Measurements from ENCODE around the gene YES1. TPM values are rescaled to one million over a fixed set of nuclear protein-coding genes. Genes with fewer than 3 reads are reported as not detected.
"Not testable (repeated sequence)": the region's sequence is repeated elsewhere in the genome, so short reads cannot be mapped to it uniquely, and the experiment has no call there.

The YES1 gene
- total RNA-seq, 4 donors from 2014 or later: 49.4 to 128 (median 96.0) TPM

- intact Hi-C loops (cut with DNase I; ENCODE audit: low total_unique reads) (no loop called here), in situ Hi-C loops (cut with MboI; ENCODE audit: low pct_ligation_motif_present in 1 of 4, low pct_unique_long_range_greater_than_20kb in 1 of 4, low sequenced_read_pairs in 3 of 4) (no loop called here)
- Histone ChIP-seq H3K4me1 (no peaks in the 10 kb centered on the region), H3K9me3 (no peaks in the 10 kb centered on the region), H3K27me3 (no peaks in the 10 kb centered on the region), H3K36me3 (peaks cover 0 to 8% (median 3%) of the 10 kb centered on the region in 4 donors), H3K27ac (no peak overlapping the region), H3K4me3 (no peak overlapping the region)
- DNase-seq: no peak
- no peak for TF ChIP-seq POLR2AphosphoS5 (IDR thresholded peaks at IDR 0.05)
- TF ChIP-seq POLR2A (IDR thresholded peaks at IDR 0.05): no peak
- TF ChIP-seq CTCF (IDR thresholded peaks at IDR 0.05): no peak
- no peak for TF ChIP-seq EP300 (IDR thresholded peaks at IDR 0.05; ENCODE audit: low read depth)
These were observed 80.9 kb downstream of the YES1 start for GRCh38 chr18:731185-731584.

GRCh38 chr18:730692-731091, 81.3 kb downstream of the YES1 start:
- DNase-seq: no peak
- Histone ChIP-seq H3K27me3 (no peaks in the 10 kb centered on the region), H3K9me3 (no peaks in the 10 kb centered on the region), H3K36me3 (peaks cover 0 to 8% (median 1%) of the 10 kb centered on the region in 4 donors), H3K4me1 (no peaks in the 10 kb centered on the region), H3K27ac (no peak overlapping the region), H3K4me3 (no peak overlapping the region)
- intact Hi-C loops (cut with DNase I; ENCODE audit: low total_unique reads) (no loop called here), in situ Hi-C loops (cut with MboI; ENCODE audit: low pct_ligation_motif_present in 1 of 4, low pct_unique_long_range_greater_than_20kb in 1 of 4, low sequenced_read_pairs in 3 of 4) (no loop called here)
- TF ChIP-seq CTCF (IDR thresholded peaks at IDR 0.05): no peak
- TF ChIP-seq POLR2A (IDR thresholded peaks at IDR 0.05): no peak
- TF ChIP-seq EP300 (IDR thresholded peaks at IDR 0.05; ENCODE audit: low read depth): no peak
- no peak for TF ChIP-seq POLR2AphosphoS5 (IDR thresholded peaks at IDR 0.05)

GRCh38 chr18:730120-730519, 81.9 kb downstream of the YES1 start:
- H3K4me3 ChIP-seq; H3K27ac ChIP-seq; DNase-seq; in situ Hi-C loops (cut with MboI; ENCODE audit: low pct_ligation_motif_present in 1 of 4, low pct_unique_long_range_greater_than_20kb in 1 of 4, low sequenced_read_pairs in 3 of 4); H3K9me3 ChIP-seq; H3K4me1 ChIP-seq; H3K36me3 ChIP-seq; intact Hi-C loops (cut with DNase I; ENCODE audit: low total_unique reads); H3K27me3 ChIP-seq: not testable (repeated sequence)
- peak in 1 of 5 experiments; percentile 25 for TF ChIP-seq CTCF (IDR thresholded peaks at IDR 0.05)
- 91 to 96% methylated on average over 4 to 5 of the region's 5 CpGs for WGBS, 2 donors (ENCODE audit: low coverage in 1 of 2)

- intact Hi-C loops (cut with DNase I; ENCODE audit: low total_unique reads): no loop called here
- no peak overlapping the region for H3K27ac ChIP-seq
- no peak for TF ChIP-seq POLR2AphosphoS5 (IDR thresholded peaks at IDR 0.05)
- no peak for TF ChIP-seq POLR2A (IDR thresholded peaks at IDR 0.05)
- no peak for TF ChIP-seq EP300 (IDR thresholded peaks at IDR 0.05; ENCODE audit: low read depth)
- no peak for TF ChIP-seq CTCF (IDR thresholded peaks at IDR 0.05)
- H3K4me1 ChIP-seq: no peaks in the 10 kb centered on the region
- H3K9me3 ChIP-seq: no peaks in the 10 kb centered on the region
- in situ Hi-C loops (cut with MboI; ENCODE audit: low pct_ligation_motif_present in 1 of 4, low pct_unique_long_range_greater_than_20kb in 1 of 4, low sequenced_read_pairs in 3 of 4): no loop called here
- H3K36me3 ChIP-seq: peaks cover 0 to 5% (median 0%) of the 10 kb centered on the region in 4 donors
- no peak for DNase-seq
- H3K4me3 ChIP-seq: no peak overlapping the region
- 95 to 100% methylated on average over 1 to 9 of the region's 9 CpGs for WGBS, 2 donors (ENCODE audit: low coverage in 1 of 2)
- H3K27me3 ChIP-seq: no peaks in the 10 kb centered on the region
These were observed 86.4 kb downstream of the YES1 start for GRCh38 chr18:725646-726045.

All from transverse colon (tissue), 4 donors.